BLaER1 (cell line): ENCODE results near the gene NXN.
"Not testable (repeated sequence)": the region's sequence is repeated elsewhere in the genome, so short reads cannot be mapped to it uniquely, and the experiment has no call there.

Experiments used
- H3K27ac ChIP-seq: shearing (Covaris generic); formaldehyde crosslinking; 2 replicates; pipeline ENCODE4 v1.8.1; 2022
- H3K27me3 ChIP-seq: shearing (Covaris generic); formaldehyde crosslinking; 2 replicates; pipeline ENCODE4 v1.8.1; 2022
- H3K36me3 ChIP-seq: shearing (Covaris generic); formaldehyde crosslinking; 2 replicates; pipeline ENCODE4 v1.8.1; 2022
- H3K4me1 ChIP-seq: shearing (Covaris generic); formaldehyde crosslinking; 2 replicates; pipeline ENCODE4 v1.8.1; 2022
- H3K4me2 ChIP-seq: shearing (Covaris generic); formaldehyde crosslinking; 2 replicates; pipeline ENCODE4 v1.8.1; 2022
- H3K4me3 ChIP-seq: shearing (Covaris generic); formaldehyde crosslinking; 2 replicates; pipeline ENCODE4 v1.8.1; 2022
- H3K9ac ChIP-seq: shearing (Covaris generic); formaldehyde crosslinking; 2 replicates; pipeline ENCODE4 v1.8.1; 2022
- H3K9me3 ChIP-seq: shearing (Covaris generic); formaldehyde crosslinking; 2 replicates; pipeline ENCODE4 v1.8.1; 2022
- H4K20me1 ChIP-seq: shearing (Covaris generic); formaldehyde crosslinking; 2 replicates; pipeline ENCODE4 v1.8.1; 2022
- Cebpa-rat ChIP-seq: shearing (Covaris generic); IDR thresholded peaks from 2 replicates; pipeline ENCODE4 v1.8.1; 2022

Gene NXN

DNA sequence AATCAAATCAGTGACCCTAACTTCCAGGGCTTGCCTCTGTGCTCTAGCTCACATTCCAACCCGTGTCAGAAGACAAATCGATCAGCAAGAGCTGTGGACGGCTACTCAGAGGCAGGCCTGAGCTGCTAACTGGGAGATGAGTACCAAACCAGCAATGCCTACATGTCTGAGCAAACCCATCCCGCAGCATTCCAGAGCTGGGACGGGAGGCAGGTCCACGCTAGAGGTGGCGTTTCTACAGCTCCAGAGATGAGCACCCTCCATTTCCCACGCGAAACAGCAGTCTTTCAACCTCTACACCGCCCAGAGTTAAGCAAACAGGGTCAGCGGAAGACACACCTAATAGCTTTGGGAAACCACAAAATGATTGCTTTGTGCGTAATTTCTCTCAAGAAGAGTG is 6.5 kb downstream of the NXN start:
- TF ChIP-seq Cebpa-rat: no peak
- Histone ChIP-seq H3K27me3 (no peaks in the 10 kb centered on the region), H3K9ac (no peak overlapping the region), H3K4me3 (no peak overlapping the region), H3K9me3 (0 out of 2 replicates have a peak, but pooled peaks cover 5% of the 10 kb centered on the region), H3K36me3 (peaks cover 81% of the 10 kb centered on the region), H3K4me2 (peak overlapping the region; percentile 47), H4K20me1 (peaks cover 100% of the 10 kb centered on the region), H3K4me1 (peaks cover 91% of the 10 kb centered on the region), H3K27ac (no peak overlapping the region)

DNA sequence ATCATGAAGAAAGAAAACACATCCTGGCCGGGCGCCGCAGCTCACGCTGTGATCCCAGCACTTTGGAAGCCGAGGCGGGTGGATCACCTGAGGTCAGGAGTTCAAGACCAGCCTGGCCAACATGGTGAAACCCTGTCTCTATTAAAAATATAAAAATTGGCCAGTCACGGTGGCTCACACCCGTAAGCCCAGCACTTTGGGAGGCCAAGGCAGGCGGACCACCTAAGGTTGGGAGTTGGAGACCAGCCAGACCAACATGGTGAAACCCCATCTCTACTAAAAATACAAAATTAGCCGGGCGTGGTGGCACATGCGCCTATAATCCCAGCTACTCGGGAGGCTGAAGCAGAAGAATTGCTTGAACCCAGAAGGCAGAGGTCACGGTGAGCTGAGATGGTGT is 7.7 kb downstream of the NXN start:
- H3K9me3 ChIP-seq, H3K27ac ChIP-seq, H3K4me3 ChIP-seq, H3K27me3 ChIP-seq, H3K9ac ChIP-seq: not testable (repeated sequence)
- H3K4me2 ChIP-seq: peak overlapping the region; percentile 47
- H4K20me1 ChIP-seq: peaks cover 100% of the 10 kb centered on the region
- peaks cover 89% of the 10 kb centered on the region for H3K36me3 ChIP-seq
- peaks cover 94% of the 10 kb centered on the region for H3K4me1 ChIP-seq

DNA sequence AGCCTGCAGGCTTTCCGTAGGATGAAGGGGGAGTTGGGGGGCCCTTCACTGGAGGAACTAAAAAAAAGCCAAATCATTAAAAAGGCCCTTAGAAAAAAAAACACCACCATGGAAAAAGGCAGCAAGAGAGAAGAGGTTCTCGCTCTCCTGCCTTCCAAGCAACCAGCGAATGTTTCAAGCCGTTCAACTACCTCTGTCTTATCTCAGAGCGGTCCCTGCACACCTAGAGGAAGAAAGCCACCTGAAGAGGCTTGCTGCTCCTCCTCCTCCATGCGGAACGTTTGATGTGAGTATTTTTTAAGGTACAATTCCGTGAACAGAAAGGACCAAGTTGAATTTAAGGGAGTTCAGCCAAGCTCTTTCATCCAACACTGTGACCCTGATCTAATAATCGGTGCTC is 9.2 kb downstream of the NXN start:
- Histone ChIP-seq H3K27ac (no peak overlapping the region), H3K4me1 (peaks cover 94% of the 10 kb centered on the region)

DNA sequence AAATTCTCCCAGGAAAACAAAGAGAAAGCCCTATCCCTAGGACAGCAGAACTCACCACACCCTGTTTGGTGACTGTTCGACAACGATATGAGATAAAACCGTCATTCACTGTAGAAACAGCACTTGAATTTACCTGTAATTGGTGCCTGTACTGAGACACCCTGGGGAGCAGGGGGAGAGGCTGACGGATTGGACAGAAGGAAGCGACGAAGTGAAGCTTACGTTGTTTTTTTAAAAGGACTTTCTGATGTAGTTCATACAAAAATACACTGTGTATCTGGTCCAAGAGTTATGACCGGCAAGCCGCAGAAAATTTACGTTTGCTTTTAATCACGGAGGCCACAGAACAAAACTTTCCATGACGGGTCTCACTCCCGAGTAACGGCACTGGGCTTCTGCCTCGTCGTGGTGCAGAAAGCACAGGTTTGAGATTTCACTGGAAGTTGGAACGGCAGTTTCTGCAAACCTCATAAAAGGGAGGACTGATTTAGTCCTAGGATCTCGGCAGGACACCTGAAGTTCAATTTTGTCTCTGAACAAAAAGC is 9.7 kb downstream of the NXN start:
- no peak overlapping the region for H3K4me2 ChIP-seq
- no peak for TF ChIP-seq Cebpa-rat
- peaks cover 100% of the 10 kb centered on the region for H4K20me1 ChIP-seq
- no peak overlapping the region for H3K4me3 ChIP-seq
- peaks cover 92% of the 10 kb centered on the region for H3K36me3 ChIP-seq
- no peaks in the 10 kb centered on the region for H3K27me3 ChIP-seq
- H3K27ac ChIP-seq: no peak overlapping the region
- no peak overlapping the region for H3K9ac ChIP-seq
- H3K9me3 ChIP-seq: 0 out of 2 replicates have a peak, but pooled peaks cover 5% of the 10 kb centered on the region
- peaks cover 94% of the 10 kb centered on the region for H3K4me1 ChIP-seq

More for the DNA sequence above, 9.2 kb downstream of the NXN start:
- Histone ChIP-seq H3K4me3 (no peak overlapping the region), H4K20me1 (peaks cover 100% of the 10 kb centered on the region), H3K27me3 (no peaks in the 10 kb centered on the region), H3K9me3 (0 out of 2 replicates have a peak, but pooled peaks cover 5% of the 10 kb centered on the region), H3K4me2 (no peak overlapping the region), H3K36me3 (peaks cover 92% of the 10 kb centered on the region), H3K9ac (no peak overlapping the region)
- TF ChIP-seq Cebpa-rat: no peak

DNA sequence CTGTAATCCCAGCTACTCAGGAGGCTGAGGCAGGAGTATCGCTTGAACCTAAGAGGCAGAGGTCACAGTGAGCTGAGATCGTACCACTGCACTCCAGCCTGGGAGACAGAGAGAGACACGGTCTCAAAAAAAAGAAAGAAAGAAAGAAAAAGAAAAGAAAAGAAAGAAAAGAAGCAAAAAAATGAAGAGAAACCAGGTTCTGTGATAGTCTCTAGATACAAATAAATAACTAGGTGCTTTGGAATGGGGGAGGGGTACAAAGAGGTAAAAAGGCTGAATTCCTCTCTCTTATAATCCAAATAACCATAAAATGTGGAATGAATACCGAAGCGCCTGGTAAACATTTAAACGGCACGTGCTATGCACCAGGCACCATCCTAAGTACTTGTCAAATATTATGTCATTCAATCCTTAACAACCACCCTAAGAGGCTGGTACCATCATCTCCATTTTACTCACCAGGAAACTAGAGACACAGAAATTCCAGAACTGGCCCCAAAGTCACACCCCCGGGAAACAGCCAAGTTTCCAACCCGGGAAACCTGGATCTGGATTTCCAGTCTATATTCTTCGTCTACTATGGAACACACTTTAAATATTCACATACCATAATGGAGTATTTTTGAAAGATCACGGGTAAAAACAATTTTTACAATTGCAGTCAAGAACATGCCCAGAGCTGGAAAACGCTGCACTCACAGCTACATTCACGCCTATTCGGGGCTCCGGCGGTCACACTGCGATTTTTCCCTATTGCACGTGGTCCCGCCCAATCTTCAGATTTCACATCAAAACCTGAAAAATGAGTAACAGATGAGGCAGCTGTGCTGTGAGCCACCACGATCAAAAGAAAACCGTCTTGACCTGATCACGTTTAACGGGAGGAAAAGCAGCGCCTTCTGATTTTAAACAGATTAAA is 10.5 kb downstream of the NXN start:
- H3K4me2 ChIP-seq: no peak overlapping the region
- H3K27ac ChIP-seq: no peak overlapping the region
- H3K9me3 ChIP-seq: 0 out of 2 replicates have a peak, but pooled peaks cover 5% of the 10 kb centered on the region
- no peak overlapping the region for H3K4me3 ChIP-seq
- H3K4me1 ChIP-seq: peaks cover 95% of the 10 kb centered on the region
- H3K36me3 ChIP-seq: peaks cover 92% of the 10 kb centered on the region
- peaks cover 100% of the 10 kb centered on the region for H4K20me1 ChIP-seq
- H3K27me3 ChIP-seq: no peaks in the 10 kb centered on the region
- H3K9ac ChIP-seq: no peak overlapping the region
- no peak for TF ChIP-seq Cebpa-rat

DNA sequence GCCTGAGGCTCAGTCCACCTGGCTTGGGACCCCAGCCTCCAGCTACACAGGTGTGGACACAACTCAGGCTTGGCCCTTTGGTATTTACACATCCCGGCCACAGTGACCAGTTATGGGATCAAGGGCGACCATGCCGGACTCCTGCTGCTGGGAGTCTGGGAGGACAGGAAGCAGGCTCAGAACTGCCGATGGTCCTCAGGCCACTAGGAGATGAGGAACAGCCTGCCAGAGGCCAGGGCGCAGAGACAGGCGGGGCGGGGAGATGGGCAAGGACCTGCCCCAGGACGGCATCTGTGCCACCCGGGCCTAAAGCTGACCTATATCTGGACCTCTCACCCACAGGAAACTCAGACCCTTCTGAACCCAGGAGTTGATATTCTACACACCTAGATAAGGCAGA is 12.5 kb downstream of the NXN start:
- peaks cover 96% of the 10 kb centered on the region for H3K4me1 ChIP-seq
- peaks cover 100% of the 10 kb centered on the region for H4K20me1 ChIP-seq
- H3K27me3 ChIP-seq: no peaks in the 10 kb centered on the region

DNA sequence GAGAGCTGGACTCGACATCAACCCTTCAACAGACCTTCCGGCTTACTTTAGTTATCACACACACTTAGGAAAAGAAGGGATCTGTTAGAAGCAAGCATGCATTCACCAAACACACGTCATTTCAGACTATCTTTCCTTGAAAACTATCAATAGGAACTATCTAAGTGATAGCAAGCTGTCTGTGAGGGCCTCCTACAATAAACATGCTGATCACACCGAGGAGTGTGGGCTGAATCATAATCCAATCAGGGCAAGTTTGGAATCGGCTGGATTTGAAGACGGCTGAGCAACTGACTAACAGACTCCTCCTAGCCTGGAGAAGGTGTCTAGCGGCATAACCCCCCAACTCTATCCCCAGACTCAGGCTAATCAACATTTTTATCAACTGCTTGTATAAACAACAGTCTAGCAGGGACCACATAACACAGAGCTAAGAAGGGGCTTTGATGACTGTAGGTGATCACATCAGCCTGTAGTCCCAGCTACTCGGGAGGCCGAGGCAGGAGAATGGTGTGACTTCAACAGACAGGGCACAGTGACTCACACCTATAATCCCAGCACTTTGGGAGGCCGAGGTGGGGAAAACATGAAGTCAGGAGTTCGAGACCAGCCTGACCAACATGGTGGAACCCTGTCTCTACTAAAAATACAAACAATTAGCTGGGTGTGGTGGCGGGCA is 14.1 kb downstream of the NXN start:
- Histone ChIP-seq H3K4me2 (peak overlapping the region; percentile 85), H3K27me3 (no peaks in the 10 kb centered on the region), H3K9me3 (no peaks in the 10 kb centered on the region), H3K27ac (no peak overlapping the region), H3K36me3 (peaks cover 85% of the 10 kb centered on the region), H3K4me1 (peaks cover 97% of the 10 kb centered on the region), H4K20me1 (peaks cover 100% of the 10 kb centered on the region), H3K4me3 (no peak overlapping the region), H3K9ac (no peak overlapping the region)
- no peak for TF ChIP-seq Cebpa-rat

More for the DNA sequence above, 12.5 kb downstream of the NXN start:
- Histone ChIP-seq H3K9ac (peak overlapping the region; percentile 21; the same call in 1 of the 2 replicates), H3K9me3 (no peaks in the 10 kb centered on the region), H3K4me2 (peak overlapping the region; percentile 85), H3K27ac (no peak overlapping the region; the same call in 1 of the 2 replicates), H3K36me3 (peaks cover 86% of the 10 kb centered on the region), H3K4me3 (no peak overlapping the region)
- TF ChIP-seq Cebpa-rat: no peak

DNA sequence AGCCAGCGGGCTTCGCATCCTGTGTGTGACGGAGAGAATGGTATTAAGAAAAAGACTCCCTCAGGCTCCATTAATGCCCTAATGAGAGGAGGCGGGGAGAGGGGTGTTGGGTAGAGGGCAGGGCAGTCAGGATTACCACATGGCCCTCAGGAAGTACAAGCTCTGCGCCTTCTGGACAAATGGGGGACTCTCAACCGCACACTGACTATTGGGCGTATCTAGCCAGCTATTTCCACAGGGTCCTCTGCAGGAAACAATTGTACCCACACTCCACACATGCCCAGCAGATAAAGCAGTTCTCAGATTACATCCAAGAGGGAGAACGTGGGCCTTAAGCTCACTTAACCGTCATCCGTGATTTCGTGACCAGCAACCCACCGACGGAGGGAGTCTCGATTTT is 14.7 kb downstream of the NXN start:
- H3K27ac ChIP-seq: no peak overlapping the region
- no peaks in the 10 kb centered on the region for H3K9me3 ChIP-seq
- peaks cover 85% of the 10 kb centered on the region for H3K36me3 ChIP-seq
- peak overlapping the region; percentile 13 for H3K4me2 ChIP-seq
- no peaks in the 10 kb centered on the region for H3K27me3 ChIP-seq
- H3K4me3 ChIP-seq: no peak overlapping the region
- no peak for TF ChIP-seq Cebpa-rat
- H3K4me1 ChIP-seq: peaks cover 97% of the 10 kb centered on the region
- H3K9ac ChIP-seq: no peak overlapping the region
- peaks cover 100% of the 10 kb centered on the region for H4K20me1 ChIP-seq

DNA sequence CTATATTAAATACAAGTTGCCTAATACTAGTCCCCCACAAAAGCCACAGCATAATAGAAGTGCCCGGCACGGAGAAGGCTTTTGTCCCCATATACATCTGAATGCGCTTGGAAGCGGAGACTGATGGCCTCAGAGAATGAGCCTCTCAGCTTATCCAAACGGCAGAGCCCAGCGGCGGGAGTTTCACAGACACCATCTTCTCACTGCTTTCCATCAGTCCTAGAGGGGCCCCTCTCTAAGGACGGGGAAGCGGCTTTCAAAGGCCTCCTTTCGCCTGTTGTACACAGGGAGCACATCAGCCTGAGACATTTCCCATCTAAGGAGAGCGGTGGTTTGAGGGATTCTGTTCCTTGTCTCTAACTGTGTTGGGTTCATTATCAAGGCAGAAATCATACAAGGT is 16.9 kb downstream of the NXN start:
- peaks cover 86% of the 10 kb centered on the region for H3K36me3 ChIP-seq
- H3K27ac ChIP-seq: no peak overlapping the region
- H3K27me3 ChIP-seq: no peaks in the 10 kb centered on the region
- no peak overlapping the region for H3K4me2 ChIP-seq
- H3K4me1 ChIP-seq: peaks cover 96% of the 10 kb centered on the region
- peaks cover 100% of the 10 kb centered on the region for H4K20me1 ChIP-seq
- H3K9ac ChIP-seq: no peak overlapping the region
- no peak overlapping the region for H3K4me3 ChIP-seq
- H3K9me3 ChIP-seq: no peaks in the 10 kb centered on the region
- no peak for TF ChIP-seq Cebpa-rat

DNA sequence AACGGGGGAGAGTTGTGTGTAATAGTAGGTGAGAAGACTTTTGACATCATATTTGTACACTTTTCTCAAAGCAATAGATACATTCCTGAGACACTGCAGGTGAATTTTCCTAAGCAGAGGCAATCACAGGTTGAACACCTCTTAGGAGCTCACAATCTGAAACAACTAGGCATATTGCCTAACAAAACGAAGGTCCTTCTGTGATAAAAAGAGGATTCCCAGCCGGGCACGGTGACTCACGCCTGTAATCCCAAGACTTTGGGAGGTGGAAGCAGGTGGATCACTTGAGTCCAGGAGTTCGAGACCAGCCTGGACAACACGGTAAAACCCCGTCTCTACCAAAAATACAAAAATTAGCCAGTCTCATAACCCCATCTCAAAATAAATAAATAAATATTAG is 17.4 kb downstream of the NXN start:
- Histone ChIP-seq H3K36me3 (peaks cover 88% of the 10 kb centered on the region), H3K27me3 (no peaks in the 10 kb centered on the region), H3K9me3 (no peaks in the 10 kb centered on the region), H3K9ac (no peak overlapping the region), H3K4me2 (peak overlapping the region; percentile 27; the same call in 1 of the 2 replicates), H3K4me1 (peaks cover 96% of the 10 kb centered on the region), H4K20me1 (peaks cover 100% of the 10 kb centered on the region), H3K27ac (no peak overlapping the region), H3K4me3 (no peak overlapping the region)
- TF ChIP-seq Cebpa-rat: no peak
